Endothelial cell of umbilical vein (primary cell): Measurements from ENCODE around the gene SEC14L6. TPM values are rescaled to one million over a fixed set of nuclear protein-coding genes. Genes with fewer than 3 reads are reported as not detected.

Source experiments
- BruUV-seq: library from RNA; stranded (reverse); fragments of 400-500 nt; replicated peaks from 2 replicates; lab custom pipeline; 2021; lab: Mats Ljungman, UMichigan
- CTCF ChIA-PET: fragments of 300-600, 350-600 bp; sonication (Branson Sonifier 250); formaldehyde crosslinking; loops from one replicate; lab custom pipeline; 2021; ENCODE audit warnings: antibody characterized with exemption, inconsistent platforms; lab: Charles Lee
- POLR2A ChIA-PET: fragments of 300-600, 350-600 bp; sonication (Branson Sonifier 250); formaldehyde crosslinking; loops from one replicate; lab custom pipeline; 2021; ENCODE audit warnings: antibody characterized with exemption, inconsistent platforms; lab: Charles Lee
- DNase-seq: peaks from one replicate; pipeline ENCODE4 v3.0.0-alpha.2; 2011; ENCODE audit warnings: low read depth, low spot score
- FAIRE-seq: peaks from 2 replicates; lab custom pipeline; 2011; peaks lifted over from hg19 to GRCh38; lab: Jason Lieb, UNC
- H2AFZ ChIP-seq: 2 replicates; pipeline ENCODE4 v1.6.0; 2012; ENCODE audit warnings: low read depth, low read length, control low read depth, inconsistent platforms
- H3K27ac ChIP-seq: 2 replicates; pipeline ENCODE4 v1.5.1; 2011; ENCODE audit warnings: low read depth, mild to moderate bottlenecking, control low read depth, low read length, moderate library complexity; ENCODE audit not compliant: insufficient read depth
- H3K27me3 ChIP-seq, 2 experiments: 2 replicates each; pipeline versions ENCODE4 v1.6.0 to v1.6.1; 2011; ENCODE audit warnings: low read length in 2 of 2, mixed read lengths in 1 of 2; ENCODE audit not compliant: control insufficient read depth in 2 of 2, insufficient read depth in 2 of 2
- H3K36me3 ChIP-seq, 2 experiments: 2 replicates in 1 of 2; 3 replicates in 1 of 2; pipeline ENCODE4 v1.5.1; 2011; ENCODE audit warnings: low read length in 2 of 2, mild to moderate bottlenecking in 1 of 2, moderate library complexity in 1 of 2; ENCODE audit not compliant: control insufficient read depth in 2 of 2, insufficient read depth in 2 of 2; ENCODE audit errors: extremely low read depth in 1 of 2
- H3K4me1 ChIP-seq: 3 replicates; pipeline ENCODE4 v1.5.1; 2011; ENCODE audit warnings: mild to moderate bottlenecking, low read length; ENCODE audit not compliant: control insufficient read depth, insufficient read depth; ENCODE audit errors: extremely low read depth
- H3K4me2 ChIP-seq: 2 replicates; pipeline ENCODE4 v1.6.1; 2011; ENCODE audit warnings: low read length, control low read depth, mixed read lengths; ENCODE audit not compliant: insufficient read depth
- H3K4me3 ChIP-seq, 3 experiments: fragments of 200-600 bp in 1 of 3; sonication (generic), shearing (Covaris generic) in 1 of 3; replicated peaks in 1 of 3; 2 replicates each; pipeline ENCODE4 v1.5.1; 2011 to 2016; ENCODE audit warnings: control low read depth in 3 of 3, low read length in 3 of 3, mild to moderate bottlenecking in 2 of 3, inconsistent platforms in 1 of 3, low read depth in 1 of 3, moderate library complexity in 1 of 3; ENCODE audit not compliant: insufficient read depth in 1 of 3
- H3K79me2 ChIP-seq: 2 replicates; pipeline ENCODE4 v1.6.0; 2012; ENCODE audit warnings: low read length, inconsistent platforms; ENCODE audit not compliant: control insufficient read depth, insufficient read depth
- H3K9ac ChIP-seq: replicated peaks from 2 replicates; pipeline ENCODE3; 2011; ENCODE audit warnings: low read length, control low read depth; ENCODE audit not compliant: insufficient read depth; ENCODE audit errors: extremely low read depth
- H3K9me1 ChIP-seq: replicated peaks from 3 replicates; pipeline ENCODE4 v1.6.0; 2011; ENCODE audit warnings: mild to moderate bottlenecking, low read length; ENCODE audit not compliant: control insufficient read depth, insufficient read depth; ENCODE audit errors: extremely low read depth
- H3K9me3 ChIP-seq: replicated peaks from 2 replicates; pipeline ENCODE4 v1.5.1; 2012; ENCODE audit warnings: low read length, inconsistent platforms; ENCODE audit not compliant: control insufficient read depth, insufficient read depth
- H4K20me1 ChIP-seq: replicated peaks from 2 replicates; pipeline ENCODE3; 2011; ENCODE audit warnings: mild to moderate bottlenecking, low read length; ENCODE audit not compliant: control insufficient read depth, insufficient read depth; ENCODE audit errors: extremely low read depth
- EZH2 ChIP-seq: IDR thresholded peaks from 2 replicates; pipeline ENCODE4 v1.6.1; 2012; ENCODE audit warnings: borderline replicate concordance, low read depth, mild to moderate bottlenecking, moderate library complexity, low read length, inconsistent platforms; ENCODE audit not compliant: severe bottlenecking
- FOS ChIP-seq: IDR thresholded peaks from 2 replicates; pipeline ENCODE4 v1.6.1; 2011; ENCODE audit warnings: mild to moderate bottlenecking, low read length, moderate library complexity, borderline replicate concordance; ENCODE audit not compliant: insufficient read depth
- GATA2 ChIP-seq: IDR thresholded peaks from 2 replicates; pipeline ENCODE4 v1.7.0; 2011; ENCODE audit warnings: low read depth, mild to moderate bottlenecking, moderate library complexity, mixed read lengths, low read length; ENCODE audit not compliant: insufficient read length, insufficient read depth
- JUN ChIP-seq: IDR thresholded peaks from 2 replicates; pipeline ENCODE4 v1.6.1; 2011; ENCODE audit warnings: borderline replicate concordance, low read depth; ENCODE audit not compliant: insufficient read length, insufficient read depth
- MYC ChIP-seq: IDR thresholded peaks from one replicate; pipeline ENCODE4 v1.6.1; 2011; ENCODE audit warnings: mild to moderate bottlenecking, low read depth, low read length
- POLR2A ChIP-seq: IDR thresholded peaks from 2 replicates; pipeline ENCODE4 v1.6.1; 2012; ENCODE audit warnings: low read depth, mild to moderate bottlenecking, control low read depth, low read length
- POLR2AphosphoS5 ChIP-seq: IDR thresholded peaks from 2 replicates; pipeline ENCODE4 v1.6.1; 2012; ENCODE audit warnings: low read depth, mild to moderate bottlenecking, control low read depth, low read length, moderate library complexity; ENCODE audit not compliant: insufficient read depth
- dilution Hi-C: fragments of 300-500 bp; cut with MboI; formaldehyde crosslinking; loops from one replicate; pipeline ENCODE4 v1.15.0; 2019; ENCODE audit warnings: low sequenced_read_pairs; ENCODE audit not compliant: extremely low pct_ligation_motif_present
- intact Hi-C: fragments of 100-400 bp; cut with micrococcal nuclease; formaldehyde crosslinking; loops from one replicate; pipeline ENCODE4 v1.10.0; 2022
- polyA plus RNA-seq, 4 experiments: library from polyadenylated mRNA; depleted of rRNA in 3 of 4; stranded (reverse) in 3 of 4; unstranded in 1 of 4; fragments of >200 nt; gene quantifications; 2 replicates each; pipeline versions ENCODE4 v1.2.1 to v1.2.3, GENCODE V29; 2011 to 2012; ENCODE audit warnings: missing spikeins in 1 of 4
- total RNA-seq: library from RNA; stranded (reverse); gene quantifications from 2 replicates; pipeline ENCODE4 v1.2.3, GENCODE V29; 2021
- TF ChIP-seq, protein P1 (sequence below): IDR thresholded peaks from 2 replicates; pipeline ENCODE4 v1.6.1; 2011; ENCODE audit not compliant: insufficient read depth, insufficient read length
- TF ChIP-seq, protein P2 (sequence below), 2 donors: IDR thresholded peaks; 1 replicate in 1 of 2; 2 replicates in 1 of 2; pipeline ENCODE4 v1.5.1; 2011; ENCODE audit warnings: low read length in 2 of 2, mild to moderate bottlenecking in 2 of 2, moderate library complexity in 2 of 2, control low read depth in 1 of 2, inconsistent platforms in 1 of 2, low read depth in 1 of 2; ENCODE audit not compliant: insufficient read depth in 1 of 2; ENCODE audit errors: extremely low read depth in 1 of 2

SEC14L6 gene
- total and polyA plus RNA-seq, 2 donors (not counting 3 experiments of a cell fraction or from before 2014, with no cell fraction given) = 0.04 to 0.15 TPM

DNA sequence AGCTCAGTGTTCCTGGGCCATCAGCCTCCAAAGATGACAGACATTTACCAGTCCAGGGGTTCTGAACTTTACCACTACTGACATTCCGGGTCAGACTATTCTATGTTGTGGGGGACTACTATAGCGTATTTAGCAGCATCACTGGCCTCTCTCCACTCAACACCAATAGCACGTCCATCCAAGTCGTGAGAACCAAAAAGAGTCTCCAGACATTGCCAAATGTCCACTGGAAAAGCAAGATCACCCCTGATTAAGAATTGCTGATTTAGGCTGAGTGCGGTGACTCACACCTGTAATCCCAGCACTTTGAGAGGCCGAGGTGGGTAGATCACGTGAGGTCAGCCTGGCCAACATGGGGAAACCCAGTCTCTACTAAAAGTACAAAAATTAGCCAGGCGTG is 39.9 kb upstream of the SEC14L6 start:
- no TSS peak for BruUV-seq
- no peak for DNase-seq
- H3K9ac ChIP-seq = no peak overlapping the region
- H4K20me1 ChIP-seq = no peaks in the 10 kb centered on the region
- no peak for FAIRE-seq
- H3K79me2 ChIP-seq = peaks cover 24% of the 10 kb centered on the region
- no peak overlapping the region for H3K4me3 ChIP-seq
- peaks cover 26% of the 10 kb centered on the region for H3K4me1 ChIP-seq
- ChIA-PET POLR2A (no interaction called here), CTCF (interaction anchor here (1.4 kb wide), 1 partner anchor 16 kb away, joined by 5 read pairs; no protein-coding TSS in a partner anchor)
- no peaks in the 10 kb centered on the region for H3K27me3 ChIP-seq
- H3K36me3 ChIP-seq = peaks cover 20 to 46% of the 10 kb centered on the region in 2 experiments
- H3K27ac ChIP-seq = no peak overlapping the region
- TF ChIP-seq FOS = no peak
- TF ChIP-seq JUN = no peak
- no peak for TF ChIP-seq POLR2A
- TF ChIP-seq, protein P1, sequence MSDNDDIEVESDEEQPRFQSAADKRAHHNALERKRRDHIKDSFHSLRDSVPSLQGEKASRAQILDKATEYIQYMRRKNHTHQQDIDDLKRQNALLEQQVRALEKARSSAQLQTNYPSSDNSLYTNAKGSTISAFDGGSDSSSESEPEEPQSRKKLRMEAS = no peak
- TF ChIP-seq, protein P2, sequence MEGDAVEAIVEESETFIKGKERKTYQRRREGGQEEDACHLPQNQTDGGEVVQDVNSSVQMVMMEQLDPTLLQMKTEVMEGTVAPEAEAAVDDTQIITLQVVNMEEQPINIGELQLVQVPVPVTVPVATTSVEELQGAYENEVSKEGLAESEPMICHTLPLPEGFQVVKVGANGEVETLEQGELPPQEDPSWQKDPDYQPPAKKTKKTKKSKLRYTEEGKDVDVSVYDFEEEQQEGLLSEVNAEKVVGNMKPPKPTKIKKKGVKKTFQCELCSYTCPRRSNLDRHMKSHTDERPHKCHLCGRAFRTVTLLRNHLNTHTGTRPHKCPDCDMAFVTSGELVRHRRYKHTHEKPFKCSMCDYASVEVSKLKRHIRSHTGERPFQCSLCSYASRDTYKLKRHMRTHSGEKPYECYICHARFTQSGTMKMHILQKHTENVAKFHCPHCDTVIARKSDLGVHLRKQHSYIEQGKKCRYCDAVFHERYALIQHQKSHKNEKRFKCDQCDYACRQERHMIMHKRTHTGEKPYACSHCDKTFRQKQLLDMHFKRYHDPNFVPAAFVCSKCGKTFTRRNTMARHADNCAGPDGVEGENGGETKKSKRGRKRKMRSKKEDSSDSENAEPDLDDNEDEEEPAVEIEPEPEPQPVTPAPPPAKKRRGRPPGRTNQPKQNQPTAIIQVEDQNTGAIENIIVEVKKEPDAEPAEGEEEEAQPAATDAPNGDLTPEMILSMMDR (IDR thresholded peaks at IDR 0.05; ENCODE audit: extremely low read depth in 1 of 2, insufficient read depth in 1 of 2, low read depth in 1 of 2, low read length in 2 of 2) = no peak
- no peak for TF ChIP-seq POLR2AphosphoS5
- no peak for TF ChIP-seq EZH2
- no peak for TF ChIP-seq GATA2
- no peak for TF ChIP-seq MYC
- intact Hi-C loops = no loop called here
- H3K9me1 ChIP-seq = no peaks in the 10 kb centered on the region
- H3K4me2 ChIP-seq = no peak overlapping the region
- no peaks in the 10 kb centered on the region for H3K9me3 ChIP-seq
- dilution Hi-C loops = no loop called here
- H2AFZ ChIP-seq = no peak overlapping the region
